Activated B cell treated with CpG ODN at 0.5 μM for 24 hours (primary cell): ENCODE data around the gene RPS26. TPM values are rescaled to one million over a fixed set of nuclear protein-coding genes. Genes with fewer than 3 reads are reported as not detected.

ENCODE experiments used
- ATAC-seq: fragments of 200-7000 bp; cut with Tn5 transposase; one replicate; pipeline ENCODE4 v1.10.0; 2021; ENCODE audit warnings: low read depth, mild to moderate bottlenecking, moderate library complexity
- CTCF ChIA-PET: fragments of 350-600 bp; sonication (Branson Sonifier 250); formaldehyde crosslinking; loops from one replicate; lab custom pipeline; 2021; ENCODE audit warnings: antibody characterized with exemption; lab: Charles Lee
- POLR2A ChIA-PET: fragments of 350-600 bp; sonication (Branson Sonifier 250); formaldehyde crosslinking; loops from one replicate; lab custom pipeline; 2021; ENCODE audit warnings: antibody characterized with exemption; lab: Charles Lee
- DNase-seq: peaks from one replicate; pipeline ENCODE4 v3.0.0; 2022
- H3K27ac Mint-ChIP-seq: one replicate; pipeline ENCODE4 v1.8.0; 2020; ENCODE audit warnings: mixed read lengths
- H3K27me3 Mint-ChIP-seq: one replicate; pipeline ENCODE4 v1.8.0; 2021; ENCODE audit warnings: mixed read lengths
- H3K36me3 Mint-ChIP-seq: one replicate; pipeline ENCODE4 v1.8.0; 2021; ENCODE audit warnings: low read depth, mixed read lengths
- H3K4me1 Mint-ChIP-seq: one replicate; pipeline ENCODE4 v1.8.0; 2021; ENCODE audit warnings: mixed read lengths
- H3K4me3 Mint-ChIP-seq: one replicate; pipeline ENCODE4 v1.8.0; 2020; ENCODE audit warnings: mild to moderate bottlenecking, mixed read lengths
- H3K9me3 Mint-ChIP-seq: one replicate; pipeline ENCODE4 v1.8.0; 2020; ENCODE audit warnings: mixed read lengths
- CTCF ChIP-seq: fragments of 200-600 bp; IDR thresholded peaks from one replicate; pipeline ENCODE4 v1.8.0; 2022; ENCODE audit warnings: antibody characterized with exemption, mild to moderate bottlenecking
- intact Hi-C: fragments of 100-400 bp; cut with micrococcal nuclease; formaldehyde crosslinking; loops from one replicate; pipeline ENCODE4 v1.15.1; 2024
- total RNA-seq: library from RNA; stranded (reverse); gene quantifications from 2 replicates; pipeline ENCODE4 v1.2.3, GENCODE V29; 2022

Gene RPS26
- total RNA-seq, result 23.9 and 28.1 TPM in 2 replicates

DNA sequence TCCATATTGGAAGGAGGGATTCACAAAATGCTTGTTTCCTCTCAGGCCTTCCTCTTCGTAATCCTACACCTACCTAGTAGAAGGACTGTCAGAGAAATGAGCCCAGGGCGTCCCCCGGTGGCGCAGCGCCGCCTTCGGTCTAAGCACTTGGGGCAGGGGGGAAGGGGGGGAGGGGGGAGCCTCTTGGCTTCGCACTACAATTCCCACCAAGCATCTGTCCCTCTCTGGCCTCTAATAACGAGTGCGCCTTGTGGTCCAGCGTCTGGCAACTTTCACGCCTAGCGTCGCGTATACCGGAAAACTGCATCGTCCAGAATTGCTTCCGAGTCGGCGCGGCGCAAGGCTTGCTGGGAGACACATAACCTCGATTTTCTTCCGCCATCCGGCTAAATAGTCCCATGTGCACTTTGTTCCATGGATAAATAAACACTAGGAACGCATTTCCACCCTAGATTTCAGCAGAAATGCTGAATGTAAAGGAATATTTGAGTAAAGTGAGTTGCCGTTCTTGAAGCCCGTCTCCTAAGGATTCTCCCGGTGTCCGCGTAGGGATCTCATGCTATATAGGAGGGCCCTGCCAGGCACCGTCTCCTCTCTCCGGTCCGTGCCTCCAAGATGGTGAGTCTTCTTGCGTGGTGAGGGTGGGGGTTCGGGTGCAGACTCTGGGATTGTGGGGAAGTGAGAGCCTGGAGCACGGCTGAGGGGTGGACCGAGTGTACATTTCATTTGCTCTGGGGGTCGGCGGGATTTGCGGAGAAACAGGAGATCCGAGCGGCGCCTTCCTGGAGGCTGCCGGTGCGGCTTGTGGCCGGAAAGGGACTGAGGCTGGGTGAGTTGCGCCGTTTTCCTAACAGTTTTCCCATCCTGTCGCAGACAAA, at the start of gene RPS26:
RPS26 (plus strand) TSS at position 367 of the 878 bp plus-strand sequence; CDS start at position 616, 249 bp downstream.
- peak; percentile 77 for DNase-seq
- no peaks in the 10 kb centered on the region for H3K27me3 Mint-ChIP-seq
- no peak for TF ChIP-seq CTCF
- ATAC-seq, result peak; percentile 93
- intact Hi-C loops, result loop anchor here (1.0 kb wide), 11 partner anchors 34 to 325 kb away; partner anchors contain the start of genes BLOC1S1, DNAJC14, PA2G4 and PYM1
- H3K4me3 Mint-ChIP-seq, result peak within 1 kb of the TSS; percentile 99
- ChIA-PET CTCF (interaction anchor here (1.0 to 1.6 kb wide), 2 partner anchors 50 to 303 kb away, joined by 5 read pairs; no protein-coding TSS in a partner anchor), POLR2A (interaction anchor here (0.5 to 1.4 kb wide), 8 partner anchors 61 to 211 kb away, joined by 3 to 8 read pairs (median 3); partner anchors contain the start of genes PA2G4, RAB5B and ZC3H10)
- peaks cover 44% of the 10 kb centered on the region for H3K36me3 Mint-ChIP-seq
- peaks cover 33% of the 10 kb centered on the region for H3K4me1 Mint-ChIP-seq
- peak within 1 kb of the TSS; percentile 98 for H3K27ac Mint-ChIP-seq
- no peaks in the 10 kb centered on the region for H3K9me3 Mint-ChIP-seq

DNA sequence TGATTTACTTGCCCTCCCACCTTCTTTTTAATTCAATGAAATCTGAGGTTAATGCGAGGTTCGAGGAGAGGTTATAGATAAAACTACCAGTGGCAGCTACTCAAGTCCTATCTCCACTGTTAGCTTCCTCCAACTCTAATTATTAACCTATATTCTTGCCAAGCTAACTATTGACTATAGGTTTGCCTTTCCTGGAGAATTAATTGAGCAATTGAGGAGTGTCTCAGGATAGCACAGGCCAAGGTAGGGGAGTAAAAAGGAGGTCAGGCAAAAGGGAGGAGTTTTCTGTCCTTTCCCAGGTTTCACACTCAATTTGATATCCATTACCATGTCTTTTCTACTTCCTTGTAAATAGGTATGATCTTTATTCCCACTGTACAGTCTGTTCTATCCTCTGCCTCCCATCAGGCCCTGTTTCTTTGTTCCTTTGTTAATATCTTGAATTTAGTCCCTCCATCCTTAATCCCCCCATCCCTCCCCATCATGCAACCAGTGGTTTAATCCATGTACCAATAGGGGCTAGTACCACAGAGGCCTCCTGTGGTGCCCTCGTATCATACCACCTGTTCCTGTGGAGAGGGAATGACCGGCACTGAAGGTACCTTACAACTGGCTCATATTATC, 48.4 kb upstream of the RPS26 start:
- no peak for ATAC-seq
- Mint-ChIP-seq H3K9me3 (no peaks in the 10 kb centered on the region), H3K4me3 (no peak overlapping the region), H3K27me3 (no peaks in the 10 kb centered on the region), H3K27ac (no peak overlapping the region), H3K36me3 (peaks cover 60% of the 10 kb centered on the region), H3K4me1 (peaks cover 21% of the 10 kb centered on the region)
- intact Hi-C loops, result no loop called here
- ChIA-PET CTCF (no interaction called here), POLR2A (no interaction called here)
- TF ChIP-seq CTCF, result no peak
- no peak for DNase-seq

DNA sequence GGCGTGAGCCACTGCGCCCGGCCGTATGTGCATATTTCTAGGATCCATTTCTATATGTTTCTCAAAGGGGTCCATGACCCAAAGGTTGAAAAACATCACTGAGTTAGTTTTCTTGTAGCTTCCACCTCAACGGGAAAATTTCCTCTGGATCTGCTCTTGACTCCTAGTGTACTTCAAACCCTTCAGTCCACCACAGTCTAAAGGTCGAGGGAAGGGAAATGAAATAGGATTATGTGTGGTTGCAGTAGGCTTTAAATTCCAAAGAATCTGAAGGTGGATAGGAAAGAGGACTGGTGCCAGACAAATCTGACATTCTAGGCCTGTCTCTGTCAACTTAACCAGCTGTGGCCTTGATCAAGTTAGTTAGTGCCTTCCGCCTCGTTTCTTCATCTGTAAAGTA, 46.4 kb upstream of the RPS26 start:
- no peak for DNase-seq
- peaks cover 42% of the 10 kb centered on the region for H3K36me3 Mint-ChIP-seq
- ChIA-PET CTCF (interaction anchor here (0.8 to 3.3 kb wide), 23 partner anchors 10 to 256 kb away, joined by 3 to 26 read pairs (median 4); partner anchors contain the start of genes PA2G4, RAB5B, RPL41 and SMARCC2), POLR2A (interaction anchor here (1.0 to 3.3 kb wide), 4 partner anchors 12 to 257 kb away, joined by 3 to 18 read pairs (median 10); partner anchors contain the start of genes RAB5B and ZC3H10)
- intact Hi-C loops, result no loop called here
- peaks cover 21% of the 10 kb centered on the region for H3K4me1 Mint-ChIP-seq
- H3K27ac Mint-ChIP-seq, result no peak overlapping the region
- no peak for ATAC-seq
- TF ChIP-seq CTCF, result no peak
- H3K4me3 Mint-ChIP-seq, result no peak overlapping the region
- H3K27me3 Mint-ChIP-seq, result no peaks in the 10 kb centered on the region
- H3K9me3 Mint-ChIP-seq, result no peaks in the 10 kb centered on the region

DNA sequence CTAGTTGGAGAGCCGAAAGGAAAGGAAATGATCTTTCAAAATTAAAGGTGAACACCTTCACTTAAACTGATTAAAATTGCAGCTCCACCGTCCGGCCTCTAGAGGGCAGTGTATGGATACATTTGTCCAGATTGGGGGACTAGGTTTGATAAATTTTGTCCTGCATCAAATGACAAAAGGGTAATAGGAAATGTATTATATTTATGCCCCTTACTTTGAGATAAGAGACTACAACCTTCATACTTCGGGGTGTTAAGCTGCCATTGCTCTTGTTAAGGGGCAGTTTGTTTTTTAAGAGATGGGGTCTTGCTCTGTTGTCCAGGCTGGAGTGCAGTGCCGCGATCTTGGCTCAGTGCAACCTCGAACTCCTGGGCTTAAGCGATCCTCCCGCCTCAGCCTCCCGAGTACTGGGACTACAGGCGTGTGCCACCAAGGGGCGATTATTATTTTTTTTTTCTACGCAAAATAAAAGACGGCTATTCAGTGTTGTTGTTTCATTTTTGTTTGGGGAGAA, 45.5 kb upstream of the RPS26 start:
- TF ChIP-seq CTCF, result no peak
- POLR2A ChIA-PET, result interaction anchor here (0.6 to 3.3 kb wide), 10 partner anchors 11 to 381 kb away, joined by 3 to 18 read pairs (median 5); partner anchors contain the start of genes ITGA7, PA2G4, RAB5B and SMARCC2
- Mint-ChIP-seq H3K27ac (peak overlapping the region; percentile 18), H3K9me3 (no peaks in the 10 kb centered on the region), H3K27me3 (no peaks in the 10 kb centered on the region), H3K36me3 (peaks cover 33% of the 10 kb centered on the region), H3K4me3 (peak overlapping the region; percentile 78), H3K4me1 (peaks cover 21% of the 10 kb centered on the region)
- CTCF ChIA-PET, result interaction anchor here (0.8 to 3.3 kb wide), 24 partner anchors 10 to 257 kb away, joined by 3 to 26 read pairs (median 4); partner anchors contain the start of genes PA2G4, RAB5B, RPL41 and SMARCC2
- intact Hi-C loops, result loop anchor here (1.0 to 2.0 kb wide), 5 partner anchors 33 to 193 kb away; partner anchors contain the start of genes PA2G4, RPS26, SMARCC2 and ZC3H10
- no peak for DNase-seq
- peak; percentile 61 for ATAC-seq
